GM18909 (cell line): ENCODE results near the gene PAGR1.

Source experiments
- ATAC-seq: cut with Tn5 transposase; IDR thresholded peaks from one replicate; pipeline ENCODE4 v1.9.1; 2021; ENCODE audit warnings: mild to moderate bottlenecking; ENCODE audit not compliant: unreplicated experiment, poor library complexity

PAGR1 gene

DNA sequence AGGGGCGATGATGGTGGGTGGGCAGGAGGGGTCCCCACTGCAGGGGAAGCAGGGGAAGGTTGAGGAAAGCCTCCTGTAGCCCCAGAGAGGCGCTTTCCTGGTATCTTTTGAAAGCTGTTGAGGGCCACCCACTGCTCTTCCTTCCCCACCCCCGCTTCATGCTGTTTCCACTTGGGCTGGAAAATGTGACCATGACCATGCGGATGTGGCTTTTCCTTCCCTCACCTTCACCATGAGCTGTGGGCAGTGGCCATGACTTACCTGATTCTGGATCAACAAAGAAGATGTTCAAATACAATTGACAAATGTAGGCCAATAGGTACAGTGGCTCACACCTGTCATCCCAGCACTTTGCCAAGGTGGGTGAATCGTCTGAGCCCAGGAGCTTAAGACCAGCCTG lies 18.1 kb downstream of the PAGR1 start:
- no peak for ATAC-seq

GRCh38 chr16:29835926-29836325 lies 20.0 kb downstream of the PAGR1 start:
- ATAC-seq = no peak

- ATAC-seq = no peak
Observed at GRCh38 chr16:29836623-29837022, 20.7 kb downstream of the PAGR1 start.

GRCh38 chr16:29837841-29838240 lies 21.9 kb downstream of the PAGR1 start:
- no peak for ATAC-seq

GRCh38 chr16:29839822-29840221 lies 23.9 kb downstream of the PAGR1 start:
- ATAC-seq = no peak

DNA sequence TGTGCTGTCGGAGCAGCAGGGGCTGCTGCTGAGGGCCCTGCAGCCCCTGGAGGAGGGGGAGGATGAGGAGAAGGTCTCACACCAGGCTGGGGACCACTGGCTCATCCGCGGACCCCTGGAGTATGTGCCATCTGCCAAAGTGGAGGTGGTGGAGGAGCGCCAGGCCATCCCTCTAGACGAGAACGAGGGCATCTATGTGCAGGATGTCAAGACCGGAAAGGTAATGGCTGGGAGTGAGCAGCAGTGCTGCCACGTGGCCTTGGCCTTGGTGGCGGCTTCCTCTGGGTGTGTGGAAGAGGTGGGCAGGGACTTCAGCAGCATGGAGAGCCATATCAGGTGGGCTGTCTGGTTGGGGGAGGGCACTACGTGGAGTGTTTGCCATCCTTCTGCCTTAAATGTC lies 24.3 kb downstream of the PAGR1 start:
- ATAC-seq = no peak

GRCh38 chr16:29841631-29842030 lies 25.7 kb downstream of the PAGR1 start:
- no peak for ATAC-seq

DNA sequence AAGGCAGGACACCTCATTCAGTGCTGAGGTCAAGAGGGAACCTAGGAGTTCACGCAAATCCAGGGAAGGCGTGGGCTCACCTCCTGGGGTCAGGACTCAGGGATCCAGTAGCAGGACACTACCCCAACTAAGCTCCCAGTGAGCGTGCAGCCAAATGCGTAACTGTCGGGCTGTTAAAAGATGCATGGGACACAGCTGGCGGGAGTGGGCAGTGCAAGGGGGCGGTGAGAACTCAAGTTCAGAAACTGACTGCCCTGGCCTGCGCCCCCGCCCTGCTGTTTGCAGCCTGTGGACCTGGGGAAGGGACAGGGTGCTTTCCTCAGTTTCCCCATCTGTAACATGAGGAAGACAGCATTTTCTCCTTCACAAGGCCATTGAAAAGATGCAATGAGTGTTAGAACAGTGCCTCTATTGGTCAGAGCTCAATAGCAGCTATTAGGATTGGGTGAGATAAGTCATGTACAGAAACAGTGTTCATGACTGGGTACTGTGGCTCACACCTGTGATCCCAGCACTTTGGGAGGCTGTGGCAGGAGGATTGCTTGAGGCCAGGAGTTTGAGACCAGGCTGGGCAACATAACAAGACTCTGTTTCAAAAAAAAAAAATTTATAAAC lies 26.9 kb downstream of the PAGR1 start:
- ATAC-seq = no peak

GRCh38 chr16:29843931-29844330 lies 28.0 kb downstream of the PAGR1 start:
- ATAC-seq = no peak

DNA sequence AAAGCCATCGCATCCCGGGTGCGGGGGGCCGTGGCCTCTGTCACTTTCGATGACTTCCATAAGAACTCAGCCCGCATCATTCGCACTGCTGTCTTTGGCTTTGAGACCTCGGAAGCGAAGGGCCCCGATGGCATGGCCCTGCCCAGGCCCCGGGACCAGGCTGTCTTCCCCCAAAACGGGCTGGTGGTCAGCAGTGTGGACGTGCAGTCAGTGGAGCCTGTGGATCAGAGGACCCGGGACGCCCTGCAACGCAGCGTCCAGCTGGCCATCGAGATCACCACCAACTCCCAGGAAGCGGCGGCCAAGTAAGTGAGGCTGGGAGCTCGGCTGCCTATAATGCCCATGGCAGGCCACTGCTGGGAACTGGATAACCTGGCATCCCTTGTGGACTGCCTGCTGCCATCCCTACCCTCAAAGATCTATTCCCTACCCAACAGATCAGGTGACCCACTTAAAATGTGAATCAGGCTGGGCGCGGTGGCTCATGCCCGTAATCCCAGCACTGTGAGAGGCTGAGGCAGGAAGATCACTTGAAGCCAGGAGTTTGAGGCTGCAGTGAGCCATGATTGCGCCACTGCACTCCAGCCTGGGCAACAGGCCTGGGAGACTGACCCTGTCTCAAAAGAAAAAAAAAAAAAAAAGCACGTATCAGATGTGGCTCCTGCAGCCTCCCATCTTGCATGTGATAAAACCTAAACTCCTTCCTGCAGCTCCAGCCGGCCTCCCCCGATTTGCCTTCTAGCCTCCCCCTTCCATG lies 28.8 kb downstream of the PAGR1 start:
- no peak for ATAC-seq

- no peak for ATAC-seq
Observed at GRCh38 chr16:29845656-29846055, 29.7 kb downstream of the PAGR1 start.

DNA sequence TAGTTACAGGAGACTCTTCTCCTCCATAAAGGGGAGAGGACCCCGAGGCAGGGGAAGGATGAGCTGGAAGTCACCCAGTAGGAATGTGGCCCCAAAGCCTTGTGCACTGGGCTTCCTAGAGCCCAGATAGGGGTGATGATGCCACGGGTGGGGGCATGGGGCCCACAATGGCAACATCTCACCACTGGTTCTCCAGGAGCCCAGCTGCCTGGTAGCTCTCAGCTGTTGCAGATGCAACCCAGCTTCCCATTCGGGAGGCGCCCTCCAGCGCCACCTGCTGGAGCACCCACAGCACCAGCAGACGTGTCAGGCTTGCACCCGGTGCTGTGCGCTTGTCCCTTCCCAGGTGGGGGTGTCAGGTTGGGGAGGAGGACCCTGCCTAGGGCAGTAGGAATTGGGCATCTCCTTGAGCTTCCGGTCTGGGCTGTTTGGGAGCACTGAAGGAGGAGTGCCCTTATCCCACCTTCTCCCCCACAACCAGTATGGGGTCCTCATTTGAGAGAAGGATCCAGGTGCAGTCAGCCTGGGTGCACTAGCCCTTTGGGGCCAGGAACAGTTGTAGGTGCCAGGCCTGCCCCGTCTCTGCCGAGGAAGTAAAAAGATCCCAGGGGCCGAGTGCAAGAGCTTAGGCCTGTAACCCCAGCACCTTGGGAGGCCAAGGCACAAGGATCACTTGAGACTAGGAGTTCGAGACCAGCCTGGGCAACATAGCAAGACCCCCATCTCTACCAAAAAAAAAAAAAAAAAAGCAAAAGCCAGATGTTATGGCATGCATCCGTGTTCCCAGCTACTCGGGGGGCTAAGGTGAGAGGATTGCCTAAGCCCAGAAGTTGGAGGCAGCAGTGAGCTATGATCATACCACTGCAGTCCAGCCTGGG lies 32.7 kb downstream of the PAGR1 start:
- no peak for ATAC-seq

DNA sequence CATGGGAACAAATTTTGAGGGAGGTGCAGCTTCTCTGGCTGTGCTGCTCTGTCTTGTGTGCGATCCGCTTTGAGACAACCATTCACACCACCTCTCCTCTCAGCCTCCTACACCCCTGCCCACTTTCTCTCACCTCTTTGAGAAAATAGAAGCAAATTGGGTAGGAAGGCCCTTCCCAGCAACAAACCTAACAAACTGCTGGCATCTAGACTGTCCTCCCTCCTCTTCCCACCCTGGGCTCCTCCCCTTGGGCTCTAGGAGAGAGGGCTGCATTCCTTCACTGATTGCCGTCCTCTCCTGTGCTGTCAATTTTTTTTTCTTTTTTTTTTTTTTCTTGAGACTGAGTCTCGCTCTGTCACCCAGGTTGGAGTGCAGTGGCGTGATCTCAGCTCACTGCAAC lies 33.6 kb downstream of the PAGR1 start:
- no peak for ATAC-seq

- ATAC-seq = no peak
Observed at GRCh38 chr16:29850998-29851397, 35.0 kb downstream of the PAGR1 start.

DNA sequence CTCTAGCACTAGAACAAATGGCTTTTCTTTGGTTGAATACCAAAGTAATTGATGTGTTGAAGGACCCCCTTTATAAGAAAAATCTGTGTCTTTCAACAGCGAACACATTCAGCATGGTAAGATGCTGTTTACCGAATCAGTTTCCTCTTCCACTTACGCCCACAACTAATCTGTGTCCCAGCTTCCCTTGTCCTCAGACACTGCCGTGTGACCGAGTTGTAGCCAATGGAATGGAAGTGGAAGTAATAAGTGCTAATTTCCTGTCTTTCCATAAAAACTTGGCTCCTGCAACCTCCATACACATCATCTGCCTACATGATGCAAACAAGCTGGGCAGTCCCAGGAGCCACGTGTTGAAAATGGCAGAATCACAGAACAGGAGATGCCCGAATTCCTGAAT lies 36.7 kb downstream of the PAGR1 start:
- no peak for ATAC-seq

- ATAC-seq = no peak
Observed at GRCh38 chr16:29854520-29855100, 38.7 kb downstream of the PAGR1 start.

DNA sequence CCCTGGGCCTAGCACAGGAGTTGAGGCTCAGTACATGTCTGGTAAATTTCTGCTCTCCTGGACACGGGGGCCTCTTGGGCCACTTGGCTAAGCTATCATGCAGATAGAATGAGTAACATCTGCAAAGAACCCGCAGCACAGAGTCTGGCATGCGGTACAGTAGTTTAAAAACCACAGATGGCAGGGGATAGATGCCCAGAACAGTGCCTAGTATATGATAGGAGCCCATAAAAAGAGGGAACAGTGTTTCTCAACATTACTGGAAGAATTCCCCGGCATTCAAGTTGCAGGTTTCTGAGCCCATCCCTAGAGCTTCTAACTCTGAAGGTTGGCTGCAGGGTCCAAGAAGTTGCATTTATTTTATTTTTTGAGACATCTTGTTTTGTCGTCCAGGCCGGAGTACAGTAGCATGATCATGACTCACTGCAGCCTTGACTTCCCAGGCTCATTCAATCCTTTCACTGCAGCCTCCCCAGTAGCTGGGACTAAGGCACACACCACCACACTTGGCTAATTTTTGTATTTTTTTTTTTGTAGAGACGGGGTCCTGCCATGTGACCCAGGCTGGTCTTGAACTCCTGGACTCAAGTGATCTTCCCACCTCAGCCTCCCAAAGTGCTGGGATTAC lies 41.3 kb downstream of the PAGR1 start:
- no peak for ATAC-seq

DNA sequence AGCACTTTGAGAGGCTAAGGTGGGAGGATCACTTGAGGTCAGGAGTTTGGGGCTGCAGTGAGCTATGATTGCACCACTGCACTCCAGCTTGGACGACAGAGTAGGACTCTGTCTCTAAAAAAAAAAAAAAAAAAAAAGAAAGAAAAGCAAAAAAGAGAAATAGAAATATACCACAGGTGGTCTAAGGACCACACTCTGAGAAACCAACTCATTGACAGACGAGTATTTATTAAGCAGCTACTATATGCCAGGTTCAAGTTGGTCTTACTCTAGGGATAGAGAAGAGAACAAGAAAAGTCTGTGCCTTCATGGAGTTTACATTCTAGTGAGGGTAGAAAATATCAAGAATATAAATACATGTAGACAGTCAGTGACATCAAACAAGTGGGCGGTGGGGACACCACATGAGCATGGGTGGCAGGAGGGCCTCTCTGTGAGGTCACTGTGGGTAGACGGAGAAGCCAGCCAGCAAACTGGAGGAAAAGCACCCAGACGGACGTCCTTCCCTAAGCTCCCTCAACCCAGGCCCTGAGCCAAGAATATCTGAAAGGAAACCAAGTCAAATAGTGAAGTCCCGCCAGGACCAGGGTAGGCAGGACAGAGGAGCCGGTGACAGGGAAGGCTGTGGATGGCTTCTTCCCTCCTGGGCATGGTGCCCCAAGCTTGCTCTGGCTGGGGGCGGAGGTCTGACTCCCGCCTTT lies 42.3 kb downstream of the PAGR1 start:
- no peak for ATAC-seq

DNA sequence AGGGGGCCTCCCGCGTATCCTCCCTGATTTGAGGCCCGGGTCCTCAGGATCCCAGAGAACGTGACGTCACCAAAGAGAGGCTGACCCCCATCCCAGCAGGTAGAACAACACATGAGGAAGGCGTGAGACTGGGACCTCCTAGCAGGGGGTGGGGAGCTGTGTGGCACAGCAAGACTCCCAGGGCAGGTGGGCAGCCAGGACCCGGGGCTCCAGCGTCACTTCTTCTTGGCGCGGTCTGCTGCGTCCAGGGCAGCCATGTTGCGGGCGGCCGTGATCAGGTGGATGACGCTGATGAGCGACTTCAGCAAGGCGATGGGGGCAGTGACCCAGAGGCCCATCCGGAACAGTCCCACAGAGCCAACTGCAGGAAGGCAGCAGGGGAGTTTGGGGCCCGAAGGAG lies 43.0 kb downstream of the PAGR1 start:
- ATAC-seq = no peak

DNA sequence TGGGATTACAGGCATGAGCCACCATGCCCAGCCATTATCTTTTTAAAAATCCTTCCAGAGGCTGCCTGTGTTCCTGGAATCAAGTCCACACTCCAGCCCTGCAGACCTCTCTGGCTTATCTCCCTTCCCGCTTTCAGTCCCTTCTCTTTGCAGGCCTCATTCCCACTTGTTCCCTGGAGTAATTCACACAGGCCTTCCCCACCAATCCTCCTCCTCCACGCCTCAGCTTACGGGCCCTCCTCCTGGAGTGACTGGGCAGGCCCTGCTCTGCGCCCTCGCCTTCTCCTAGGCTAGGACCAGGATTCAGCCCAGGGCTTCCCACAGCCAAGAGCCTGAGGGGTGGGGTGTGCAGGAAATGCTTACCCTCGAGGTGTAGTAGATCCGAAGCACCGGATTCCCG lies 44.3 kb downstream of the PAGR1 start:
- no peak for ATAC-seq
